GM18508 (cell line): ENCODE measurements around the gene TP63.
"Not testable (repeated sequence)": the region's sequence is repeated elsewhere in the genome, so short reads cannot be mapped to it uniquely, and the experiment has no call there.

Experiments used
- ATAC-seq: cut with Tn5 transposase; IDR thresholded peaks from one replicate; pipeline ENCODE4 v1.9.1; 2021; ENCODE audit warnings: moderate number of reproducible peaks; ENCODE audit not compliant: insufficient read depth, unreplicated experiment

The TP63 gene

GRCh38 chr3:189631373-189631408 lies at the start of gene TP63:
TP63 (plus strand) TSS chr3:189631389; CDS start chr3:189631516, 127 bp downstream.
- no peak for ATAC-seq

DNA sequence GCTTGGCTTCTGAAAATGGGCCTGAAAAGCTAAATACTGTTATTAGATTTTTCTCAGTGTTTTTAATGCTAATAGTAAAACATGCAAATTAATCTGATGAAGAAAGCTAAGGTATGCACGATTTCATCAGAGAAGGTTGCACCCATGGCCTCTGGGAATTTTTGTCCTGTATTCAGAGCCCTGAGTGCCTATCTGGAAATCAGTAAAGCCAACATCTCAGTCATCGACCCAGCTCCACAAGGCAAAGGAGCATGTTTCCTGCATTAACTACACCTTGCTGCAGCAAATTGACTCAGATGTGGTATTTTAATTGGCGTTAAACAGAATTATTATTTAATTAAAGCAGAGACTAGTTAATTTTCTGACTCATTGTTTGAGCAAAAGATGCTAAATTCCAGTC lies 49.0 kb upstream of the TP63 start:
- no peak for ATAC-seq

DNA sequence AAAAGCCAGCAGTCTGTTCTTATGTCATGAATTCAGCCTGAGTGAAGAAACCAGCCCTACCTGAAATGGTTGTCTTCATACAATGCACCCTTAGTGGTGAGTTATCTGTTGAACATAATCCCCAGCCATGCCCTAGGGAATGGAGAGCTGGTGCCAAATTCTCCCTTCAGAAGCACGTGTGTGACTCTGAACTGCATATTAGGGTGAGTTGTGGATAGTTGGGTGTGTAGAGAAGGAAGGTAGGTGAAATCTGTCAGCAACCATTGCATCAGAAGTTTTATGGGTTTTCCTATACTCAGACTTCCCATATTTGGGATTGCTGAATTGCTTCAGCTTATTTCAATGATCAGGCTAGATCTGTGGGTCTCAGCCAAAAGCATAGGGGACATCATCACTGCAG lies 46.5 kb upstream of the TP63 start:
- ATAC-seq = no peak

DNA sequence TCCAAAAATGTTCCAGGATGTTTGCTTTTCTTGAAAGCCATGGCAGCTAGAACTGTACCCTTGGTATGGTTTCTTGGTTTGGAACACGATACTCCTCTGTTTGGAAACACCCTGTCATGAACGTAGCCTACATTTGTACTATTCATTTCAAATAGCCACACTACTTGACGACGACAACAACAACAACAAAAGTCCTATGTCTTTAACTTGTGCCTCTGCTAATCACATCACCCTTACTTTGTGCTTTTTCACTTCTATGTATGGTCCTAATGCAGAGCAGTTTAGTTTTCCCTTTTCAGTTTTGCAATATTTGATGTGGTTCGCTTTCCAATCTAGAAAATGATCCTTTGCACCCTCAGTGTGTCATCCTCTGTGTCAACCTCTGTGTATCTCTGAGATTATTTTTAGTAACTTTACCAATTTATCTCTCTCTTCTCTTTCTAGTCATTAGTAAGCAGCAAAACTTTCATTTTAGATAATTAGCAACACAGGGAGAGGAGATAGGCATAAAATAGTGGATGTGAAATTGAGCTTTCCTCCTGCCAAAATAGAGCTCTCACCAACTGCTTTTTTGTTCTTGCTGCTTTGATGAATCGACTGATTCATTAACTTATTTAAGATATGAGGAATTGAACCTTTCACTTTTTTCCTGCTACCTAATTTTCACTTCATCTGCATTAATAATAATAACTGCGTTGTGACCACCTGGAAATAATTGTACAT lies 44.1 kb upstream of the TP63 start:
- no peak for ATAC-seq

DNA sequence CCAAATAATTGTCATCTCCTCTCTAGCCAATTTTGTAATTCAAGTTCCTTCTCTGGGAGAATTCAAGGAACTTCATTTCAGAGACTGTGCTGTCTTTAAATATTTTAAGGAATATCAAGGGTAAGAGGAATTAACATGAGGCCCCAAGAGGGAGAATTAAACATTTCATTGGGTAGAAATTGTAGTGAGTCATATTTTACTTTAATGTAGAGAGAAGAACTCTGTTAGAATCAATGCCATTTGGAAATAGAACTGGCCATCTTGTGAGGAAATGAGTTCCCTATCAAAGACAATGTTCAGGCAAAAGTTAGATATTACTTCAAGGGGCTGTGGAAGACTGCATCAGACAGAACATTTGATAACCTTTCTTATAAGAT lies 43.5 kb upstream of the TP63 start:
- no peak for ATAC-seq

DNA sequence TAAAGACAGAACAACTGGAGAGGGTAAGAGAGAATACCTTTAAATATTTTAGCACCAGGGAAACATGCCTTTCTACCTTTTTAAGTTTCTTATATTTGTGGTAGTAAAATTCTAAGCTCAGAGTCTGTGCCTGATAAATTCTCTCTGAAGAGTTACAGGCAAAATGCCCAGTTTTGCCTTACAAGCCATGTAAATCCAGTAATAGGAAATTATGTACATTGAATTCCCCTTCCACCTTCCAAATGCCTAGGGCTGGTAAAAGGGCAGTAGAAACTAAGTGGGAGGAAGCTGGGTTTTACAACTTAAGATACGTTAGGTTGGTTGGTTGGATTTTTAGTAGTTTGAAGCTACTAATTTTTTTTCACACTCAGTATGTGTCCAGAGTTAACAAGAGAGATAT lies 43.1 kb upstream of the TP63 start:
- ATAC-seq = no peak

GRCh38 chr3:189588475-189589178 lies 42.6 kb upstream of the TP63 start:
- no peak for ATAC-seq

DNA sequence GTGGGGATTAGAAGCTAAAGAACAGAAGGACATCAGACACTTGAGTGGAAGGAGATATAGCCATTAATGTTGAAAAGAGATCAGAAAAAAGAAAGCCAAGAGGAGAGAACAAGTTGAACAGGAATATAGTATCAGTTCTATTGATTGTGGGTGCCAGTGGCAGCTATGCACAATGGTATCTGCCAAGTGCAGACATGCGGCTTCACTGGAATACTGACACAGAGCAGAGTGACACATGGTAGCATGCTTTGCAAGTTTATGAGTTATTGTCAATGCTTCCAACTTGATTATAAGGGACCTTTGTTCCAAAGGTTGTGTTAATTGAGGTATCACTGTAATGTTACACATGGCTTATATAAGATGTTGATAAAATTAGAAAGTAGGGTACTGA lies 42.0 kb upstream of the TP63 start:
- no peak for ATAC-seq

- ATAC-seq = no peak
Measured at GRCh38 chr3:189590223-189590622, 41.0 kb upstream of the TP63 start.

DNA sequence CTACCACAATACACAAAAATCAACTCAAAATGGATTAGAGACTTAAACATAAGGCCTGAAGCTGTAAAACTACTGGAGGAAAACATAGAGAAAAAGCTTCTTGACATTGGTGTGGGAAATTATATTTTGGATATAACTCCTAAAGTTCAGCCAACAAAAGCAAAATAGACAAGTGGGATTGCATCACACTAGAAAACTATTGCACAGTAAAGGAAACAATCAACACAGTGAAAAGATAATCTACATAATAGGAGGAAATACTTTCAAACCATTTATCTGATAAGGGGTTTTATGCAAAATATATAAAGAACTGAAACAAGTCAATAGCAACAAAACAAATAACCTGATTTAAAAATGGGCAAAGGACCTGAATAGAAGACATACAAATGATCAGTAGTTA lies 37.6 kb upstream of the TP63 start:
- ATAC-seq = no peak

DNA sequence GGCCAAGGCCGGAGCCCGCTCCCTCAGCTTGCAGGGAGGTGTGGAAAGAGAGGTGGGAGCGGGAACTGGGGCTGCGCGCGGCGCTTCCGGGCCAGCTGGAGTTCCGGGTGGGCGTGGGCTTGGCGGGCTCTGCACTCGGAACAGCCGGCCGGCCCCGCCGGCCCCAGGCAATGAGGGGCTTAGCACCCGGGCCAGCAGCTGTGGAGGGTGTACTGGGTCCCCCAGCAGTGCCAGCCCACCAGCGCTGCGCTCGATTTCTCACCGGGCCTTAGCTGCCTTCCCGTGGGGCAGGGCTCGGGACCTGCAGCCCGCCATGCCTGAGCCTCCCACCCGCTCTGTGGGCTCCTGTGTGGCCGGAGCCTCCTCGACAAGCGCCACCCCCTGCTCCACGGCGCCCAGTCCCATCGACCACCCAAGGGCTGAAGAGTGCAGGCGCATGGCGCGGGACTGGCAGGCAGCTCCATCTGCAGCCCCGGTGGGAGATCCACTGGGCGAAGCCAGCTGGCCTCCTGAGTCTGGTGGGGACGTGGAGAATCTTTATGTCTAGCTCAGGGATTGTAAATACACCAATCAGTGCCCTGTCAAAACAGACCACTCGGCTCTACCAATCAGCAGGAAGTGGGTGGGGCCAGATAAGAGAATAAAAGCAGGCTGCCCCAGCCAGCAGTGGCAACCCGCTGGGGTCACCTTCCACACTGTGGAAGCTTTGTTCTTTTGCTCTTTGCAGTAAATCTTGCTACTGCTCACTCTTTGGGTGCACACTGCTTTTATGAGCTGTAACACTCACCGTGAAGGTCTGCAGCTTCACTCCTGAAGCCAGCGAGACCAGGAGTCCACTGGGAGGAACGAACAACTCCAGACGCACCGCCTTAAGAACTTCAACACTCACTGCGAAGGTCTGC lies 34.9 kb upstream of the TP63 start:
- not testable (repeated sequence) for ATAC-seq

DNA sequence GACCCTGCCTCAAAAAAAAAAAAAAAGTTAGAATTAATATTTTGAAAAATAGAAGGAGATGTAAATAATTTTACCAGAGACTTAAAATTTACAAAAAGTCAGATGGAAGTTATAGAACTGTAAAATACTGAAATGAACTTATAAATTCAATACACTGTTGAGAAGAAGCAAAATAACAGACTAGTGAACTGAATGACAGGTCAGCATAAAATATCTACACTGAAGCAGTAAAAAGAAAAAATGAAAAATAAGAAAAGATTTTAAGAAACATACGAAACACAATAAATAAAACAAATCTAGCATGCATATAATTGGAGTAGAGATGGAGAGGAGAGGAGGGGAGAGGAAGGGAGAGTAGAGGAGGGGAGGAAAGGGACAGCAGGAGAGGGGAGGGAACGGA lies 33.3 kb upstream of the TP63 start:
- ATAC-seq = no peak

- no peak for ATAC-seq
Measured at GRCh38 chr3:189598530-189599225, 32.5 kb upstream of the TP63 start.

DNA sequence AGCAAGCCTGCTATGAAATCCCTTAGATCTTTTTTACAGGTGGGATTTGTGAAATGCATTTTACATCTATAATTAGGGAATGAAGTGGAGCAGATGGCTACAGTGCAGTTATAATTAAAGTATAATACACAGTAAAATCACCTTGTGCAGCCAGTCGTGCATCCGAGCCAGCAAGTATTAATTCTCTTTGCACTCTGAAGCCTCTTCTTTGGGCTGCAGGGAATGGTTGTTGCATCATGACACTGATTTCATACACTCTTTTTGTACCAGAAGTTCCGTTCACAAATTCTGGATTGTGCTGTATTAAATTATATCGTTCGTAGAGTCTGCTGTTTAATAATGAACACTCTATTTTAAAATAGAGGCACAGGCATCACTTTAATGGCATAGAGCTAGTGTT lies 28.7 kb upstream of the TP63 start:
- ATAC-seq = no peak

GRCh38 chr3:189605717-189606116 lies 25.5 kb upstream of the TP63 start:
- no peak for ATAC-seq

DNA sequence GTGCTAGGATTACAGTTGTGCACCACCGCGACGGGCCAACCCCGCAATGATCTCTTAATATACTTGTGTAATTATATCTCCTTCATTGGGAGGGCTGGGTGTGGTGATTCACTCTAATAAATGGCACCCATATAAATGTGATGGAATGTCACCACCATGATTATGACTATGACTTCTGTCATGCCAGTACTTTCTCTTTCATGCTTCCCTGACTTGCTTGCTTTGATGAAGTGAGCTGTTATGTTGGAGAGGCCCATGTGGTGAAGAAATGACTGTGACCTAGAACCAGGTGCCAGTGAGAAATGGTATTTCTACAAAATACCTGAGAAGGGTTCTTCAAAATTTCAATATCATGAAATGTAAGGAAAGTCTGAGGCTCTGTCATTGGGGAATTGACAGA lies 24.4 kb upstream of the TP63 start:
- ATAC-seq = no peak

- not testable (repeated sequence) for ATAC-seq
Measured at GRCh38 chr3:189612641-189613040, 18.5 kb upstream of the TP63 start.

DNA sequence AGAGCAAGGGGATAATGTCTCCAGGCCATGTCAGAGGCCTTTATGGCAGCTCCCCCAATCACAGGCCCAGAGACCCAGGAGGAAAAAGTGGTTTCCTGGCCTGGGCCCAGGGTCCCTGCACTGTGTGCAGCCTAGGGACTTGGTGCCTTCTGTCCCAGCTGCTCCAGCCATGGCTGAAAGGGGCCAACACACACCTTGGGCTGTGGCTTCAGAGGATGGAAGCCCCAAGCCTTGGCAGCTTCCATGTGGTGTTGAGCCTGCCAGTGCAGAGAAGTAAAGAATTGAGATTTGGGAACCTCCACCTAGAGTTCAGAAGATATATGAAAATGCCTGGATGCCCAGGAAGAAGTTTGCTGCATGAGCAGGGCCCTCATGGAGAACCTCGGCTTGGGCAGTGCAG lies 18.1 kb upstream of the TP63 start:
- no peak for ATAC-seq

DNA sequence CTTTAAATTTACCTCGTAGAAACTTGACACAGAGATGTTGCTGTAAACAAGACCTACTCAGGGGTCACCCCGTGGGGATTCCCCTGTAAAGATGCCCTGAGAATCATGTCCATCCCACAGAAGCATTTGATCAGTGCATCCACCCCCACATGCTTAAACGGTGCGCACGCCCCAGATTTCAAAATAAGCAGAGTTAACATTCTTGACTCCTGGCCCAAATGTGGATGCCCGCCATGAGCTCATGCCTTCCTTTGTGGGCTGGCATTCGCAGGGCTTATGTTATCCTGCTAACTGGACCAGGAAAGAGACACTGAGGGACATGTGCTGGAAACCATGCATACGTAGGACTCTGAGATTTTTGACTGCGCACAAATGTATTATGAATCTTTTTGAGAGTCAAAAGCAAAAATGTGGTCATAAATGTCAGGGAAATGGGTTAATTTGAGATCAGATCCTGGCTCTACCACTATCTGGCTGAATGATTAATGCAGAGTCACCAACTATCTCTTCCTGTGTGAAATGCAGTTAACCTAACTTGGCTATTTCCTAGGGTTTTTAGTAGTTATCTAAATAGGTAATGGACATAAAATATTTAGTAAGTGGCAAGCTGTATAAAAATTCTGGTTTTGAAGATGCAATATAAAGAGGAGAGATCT lies 9.1 kb upstream of the TP63 start:
- ATAC-seq = no peak

DNA sequence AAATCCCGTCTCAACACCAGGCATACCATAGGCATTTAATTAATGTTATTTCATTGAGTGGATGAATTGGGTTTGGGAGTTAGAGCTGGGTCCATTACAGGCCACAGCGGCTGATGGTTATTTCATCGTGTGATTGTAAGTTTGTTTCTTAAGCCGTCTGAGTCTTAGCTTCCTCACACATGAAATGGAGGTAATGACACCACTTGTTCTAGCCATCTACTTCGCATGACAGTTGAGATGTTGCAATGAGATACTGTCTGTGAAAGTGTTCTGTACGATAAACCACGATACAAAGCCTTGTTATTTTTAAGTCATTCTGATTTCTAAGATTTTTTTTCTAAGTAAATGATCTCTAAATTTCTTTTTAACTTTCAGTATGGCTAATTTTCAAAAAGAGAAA lies 8.6 kb upstream of the TP63 start:
- ATAC-seq = no peak

- ATAC-seq = no peak
Measured at GRCh38 chr3:189624130-189624529, 7.1 kb upstream of the TP63 start.
